SJCRH30 (cell line): ENCODE measurements around the gene GCHFR. TPM values are rescaled to one million over a fixed set of nuclear protein-coding genes. Genes with fewer than 3 reads are reported as not detected.

Source experiments
- DNase-seq, 2 experiments: peaks; one replicate each; pipeline ENCODE4 v3.0.0-alpha.2; 2015 to 2020
- H3K27ac ChIP-seq: fragments of 250-450 bp; sonication (Bioruptor Pico); 2 replicates; pipeline ENCODE4 v1.5.1; 2020; ENCODE audit warnings: mild to moderate bottlenecking, moderate library complexity
- H3K27me3 ChIP-seq: fragments of 250-450 bp; sonication (Bioruptor Pico); 2 replicates; pipeline ENCODE4 v1.5.1; 2020; ENCODE audit warnings: mild to moderate bottlenecking, moderate library complexity
- H3K36me3 ChIP-seq: fragments of 250-450 bp; sonication (Bioruptor Pico); 2 replicates; pipeline ENCODE4 v1.5.1; 2020; ENCODE audit warnings: mild to moderate bottlenecking, moderate library complexity
- H3K4me1 ChIP-seq: fragments of 250-450 bp; sonication (Bioruptor Pico); 2 replicates; pipeline ENCODE4 v1.5.1; 2020; ENCODE audit warnings: mild to moderate bottlenecking, moderate library complexity
- H3K4me3 ChIP-seq: fragments of 250-450 bp; sonication (Bioruptor Pico); 2 replicates; pipeline ENCODE4 v1.5.1; 2020; ENCODE audit warnings: mild to moderate bottlenecking, moderate library complexity
- H3K9me3 ChIP-seq: fragments of 250-450 bp; sonication (Bioruptor Pico); replicated peaks from 2 replicates; pipeline ENCODE4 v1.5.1; 2020; ENCODE audit warnings: mild to moderate bottlenecking, moderate library complexity
- total RNA-seq: library from RNA; depleted of rRNA; stranded (reverse); fragments of >200 nt; shearing (Covaris generic); gene quantifications from 2 replicates; pipeline ENCODE4 v1.2.3, GENCODE V29; 2014

Gene GCHFR
- total RNA-seq, 1 experiment from 2014 or later = not detected

DNA sequence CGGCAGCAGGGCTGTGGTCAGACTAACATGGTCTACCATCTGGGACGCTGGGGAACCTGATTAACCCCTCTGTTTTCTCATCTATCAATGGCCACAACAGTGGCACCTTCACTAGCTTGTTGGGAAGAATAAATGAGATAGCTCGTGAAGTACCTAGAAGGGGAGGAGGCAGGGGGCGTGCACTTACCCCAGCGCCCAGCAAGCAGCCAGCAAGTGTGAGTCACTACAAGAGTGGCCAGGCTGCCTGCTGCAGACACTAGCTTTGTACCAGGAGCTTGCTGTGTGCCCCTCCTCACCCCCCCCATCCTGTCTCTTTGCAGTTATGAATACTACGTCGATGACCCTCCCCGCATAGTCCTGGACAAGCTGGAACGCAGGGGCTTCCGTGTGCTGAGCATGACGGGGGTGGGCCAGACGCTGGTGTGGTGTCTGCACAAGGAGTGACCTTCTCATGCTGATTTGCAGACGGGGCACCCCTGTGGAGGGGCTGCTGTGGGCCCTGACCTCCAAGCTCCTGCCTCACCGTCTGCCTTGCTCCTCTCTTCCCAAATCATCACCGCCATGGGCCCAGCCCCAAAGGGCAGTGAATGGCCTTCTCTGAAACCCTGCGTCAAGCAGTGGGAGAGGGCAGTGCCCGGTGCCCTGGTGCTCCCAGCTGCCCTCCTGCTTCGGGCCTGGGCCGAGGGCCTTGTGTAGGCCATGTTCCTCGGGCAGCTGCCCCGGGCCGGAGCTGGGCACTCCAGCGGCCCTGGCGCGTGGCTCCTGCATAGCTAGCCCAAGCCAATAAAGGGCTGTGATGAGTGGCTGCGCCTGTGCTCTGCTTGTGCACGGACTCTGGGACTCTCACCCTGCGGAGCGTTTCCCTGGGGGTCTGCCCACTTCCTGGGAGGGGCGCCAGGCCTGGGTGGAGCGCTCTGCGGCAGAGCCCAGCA, 3.3 kb downstream of the GCHFR start:
- H3K27me3 ChIP-seq = no peaks in the 10 kb centered on the region
- peaks cover 44% of the 10 kb centered on the region for H3K4me1 ChIP-seq
- no peak overlapping the region for H3K27ac ChIP-seq
- no peaks in the 10 kb centered on the region for H3K36me3 ChIP-seq
- H3K9me3 ChIP-seq = no peaks in the 10 kb centered on the region
- no peak for DNase-seq
- H3K4me3 ChIP-seq = no peak overlapping the region

DNA sequence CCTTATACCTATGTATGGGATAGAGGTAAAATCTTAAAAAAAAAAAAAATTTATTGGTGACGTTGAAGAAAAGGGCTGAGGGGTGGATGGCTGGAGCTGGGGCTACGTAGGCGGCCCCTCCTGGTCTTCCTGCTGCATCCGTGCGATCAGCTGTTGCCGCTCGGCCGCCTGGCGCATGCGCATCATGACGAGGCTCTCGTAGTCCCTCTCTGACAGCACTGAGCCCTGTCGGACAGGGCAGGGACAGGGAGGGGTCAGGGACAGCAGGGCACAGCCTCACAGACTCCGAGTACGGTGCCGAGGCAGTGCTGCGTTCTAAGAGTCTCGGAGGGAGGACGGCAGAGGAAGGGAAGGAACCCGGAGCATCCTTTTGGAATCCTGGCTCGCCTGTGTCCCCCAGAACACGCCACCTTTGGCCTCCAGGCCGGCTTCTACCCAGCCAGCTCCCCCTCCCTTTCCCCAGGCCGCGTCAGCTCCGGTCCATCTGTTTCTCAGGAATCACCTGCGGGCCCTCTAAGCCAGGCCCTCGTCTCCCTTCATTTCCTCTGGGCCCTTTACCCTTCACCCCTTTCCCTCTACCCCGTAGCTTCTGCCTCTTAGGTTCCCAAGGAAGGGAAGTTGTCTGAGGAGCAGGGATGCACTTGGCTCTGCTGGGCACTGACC, 4.1 kb downstream of the GCHFR start:
- peaks cover 38% of the 10 kb centered on the region for H3K4me1 ChIP-seq
- no peaks in the 10 kb centered on the region for H3K27me3 ChIP-seq
- H3K27ac ChIP-seq = no peak overlapping the region
- no peak for DNase-seq
- no peaks in the 10 kb centered on the region for H3K36me3 ChIP-seq
- H3K9me3 ChIP-seq = no peaks in the 10 kb centered on the region
- H3K4me3 ChIP-seq = no peak overlapping the region

DNA sequence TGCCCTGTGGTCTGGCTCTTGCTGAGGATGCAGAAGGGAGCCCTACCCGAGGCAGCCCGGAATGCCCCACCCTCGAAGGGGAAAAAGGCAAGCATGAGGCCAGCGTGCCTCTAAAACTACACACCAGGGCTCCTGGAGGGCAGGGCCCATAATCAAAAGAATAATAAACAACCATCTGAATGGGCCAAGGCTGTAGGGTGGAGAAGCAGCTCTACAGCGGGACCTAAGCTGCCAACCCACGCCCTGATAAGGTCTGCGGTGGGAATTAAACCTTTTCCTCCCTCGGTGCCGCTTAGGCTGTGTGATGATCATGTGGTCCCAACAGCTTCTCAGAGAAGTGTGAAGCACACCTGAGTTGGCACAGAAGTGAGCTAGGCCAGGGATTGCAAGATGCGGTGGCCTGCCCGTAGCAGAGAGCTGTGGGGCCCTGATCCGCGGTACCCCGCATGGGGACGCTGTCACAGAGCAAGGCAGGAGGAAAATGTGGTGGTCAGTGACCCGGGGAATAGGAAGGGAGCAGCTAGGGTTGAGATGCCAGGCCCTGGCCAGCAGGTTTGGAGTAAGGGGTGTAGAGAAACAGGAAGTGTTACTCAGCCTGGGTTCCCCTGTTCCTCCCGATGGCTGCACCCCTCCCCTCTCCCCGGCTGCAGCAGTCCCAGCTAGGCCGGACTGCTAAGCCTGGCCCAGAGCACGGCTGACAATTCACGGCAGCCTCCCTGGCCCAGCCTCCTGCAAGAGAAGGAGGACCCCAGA, 4.8 kb downstream of the GCHFR start:
- H3K36me3 ChIP-seq = 0 out of 2 replicates have a peak, but pooled peaks cover 2% of the 10 kb centered on the region
- no peaks in the 10 kb centered on the region for H3K27me3 ChIP-seq
- peak overlapping the region; percentile 28 for H3K4me3 ChIP-seq
- H3K9me3 ChIP-seq = no peaks in the 10 kb centered on the region
- H3K4me1 ChIP-seq = peaks cover 38% of the 10 kb centered on the region
- DNase-seq = no peak
- peak overlapping the region; percentile 43 for H3K27ac ChIP-seq

DNA sequence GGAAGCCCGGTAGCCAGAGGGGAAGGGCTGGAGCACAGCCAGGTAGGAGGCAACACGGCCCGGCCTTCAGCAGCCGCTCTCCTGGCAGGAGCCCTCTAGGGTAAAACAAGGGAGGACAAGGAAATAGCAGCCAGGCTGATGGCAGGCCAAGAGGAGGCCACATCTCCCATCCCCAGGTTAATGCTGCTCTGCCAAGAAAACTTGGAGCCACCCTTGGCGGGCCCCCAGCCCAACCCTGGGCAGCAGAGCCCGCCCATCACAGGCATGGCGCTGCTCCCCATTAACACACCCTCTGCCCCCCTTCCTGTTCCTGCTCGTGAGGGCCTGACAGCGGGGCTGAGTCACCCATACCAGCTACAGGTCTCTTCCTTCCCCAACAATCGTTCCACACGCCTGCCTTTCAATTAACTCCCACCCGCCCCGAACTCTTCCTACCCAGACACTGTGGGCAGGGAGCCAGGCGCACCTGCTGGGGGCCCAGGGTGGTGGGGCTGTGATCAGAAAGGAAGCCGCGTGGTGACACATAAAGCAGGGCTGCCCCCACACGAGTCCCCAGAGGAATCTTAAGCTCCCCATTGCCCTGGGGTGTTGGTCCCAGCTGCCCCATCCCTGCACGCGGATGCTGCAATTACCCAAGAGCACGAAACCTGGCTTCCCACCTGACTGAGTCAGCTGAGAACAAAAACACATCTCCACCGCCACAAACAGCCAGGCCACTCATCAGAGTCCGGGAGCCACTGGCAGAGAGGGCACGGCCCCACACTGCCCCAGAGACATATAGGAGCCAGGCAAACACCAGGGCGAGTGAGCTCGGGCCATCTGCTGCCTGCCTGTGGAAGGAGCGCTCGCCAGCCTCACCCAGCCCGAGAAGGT, 5.6 kb downstream of the GCHFR start, which contains the start of gene C15orf62:
Gene C15orf62 (plus strand): TSS at position 707 of the 873 bp plus-strand sequence. CDS start 516 bp downstream, outside the sequence.
- Histone ChIP-seq H3K27ac (peak within 1 kb of the TSS; percentile 43), H3K36me3 (peaks cover 2% of the 10 kb centered on the region; the same call in 1 of the 2 replicates), H3K4me3 (peak within 1 kb of the TSS; percentile 28), H3K27me3 (no peaks in the 10 kb centered on the region), H3K9me3 (no peaks in the 10 kb centered on the region), H3K4me1 (peaks cover 38% of the 10 kb centered on the region)
- peak; percentile 74 to 76 for DNase-seq

DNA sequence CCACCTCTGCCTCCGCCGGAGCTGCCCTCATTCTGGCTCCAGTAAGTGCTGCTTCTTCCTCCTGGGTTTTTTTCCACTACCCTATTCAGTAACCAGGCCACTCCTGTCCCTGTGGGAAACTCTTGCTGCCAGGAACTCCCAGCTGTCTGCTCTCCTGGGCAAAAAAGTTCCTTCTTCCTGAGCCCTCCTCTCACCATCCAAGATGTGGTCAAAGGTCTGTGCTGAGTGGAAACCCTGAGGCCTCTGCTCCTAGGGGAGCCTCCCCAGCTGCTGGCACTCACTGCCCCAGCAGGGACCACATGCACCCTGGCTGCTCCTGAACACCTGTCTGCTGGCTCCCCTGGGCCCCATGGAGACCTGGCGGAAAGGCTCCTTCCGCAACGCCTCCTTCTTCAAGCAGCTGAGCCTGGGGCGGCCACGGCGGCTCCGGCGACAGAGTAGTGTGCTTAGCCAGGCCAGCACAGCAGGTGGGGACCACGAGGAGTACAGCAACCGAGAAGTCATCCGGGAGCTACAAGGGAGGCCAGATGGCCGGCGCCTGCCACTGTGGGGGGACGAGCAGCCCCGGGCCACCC, 6.4 kb downstream of the GCHFR start:
- Histone ChIP-seq H3K4me3 (no peak overlapping the region), H3K27me3 (no peaks in the 10 kb centered on the region), H3K27ac (peak overlapping the region; percentile 43), H3K36me3 (peaks cover 3% of the 10 kb centered on the region; the same call in 1 of the 2 replicates), H3K4me1 (peaks cover 36% of the 10 kb centered on the region), H3K9me3 (no peaks in the 10 kb centered on the region)
- peak; percentile 85 to 86 for DNase-seq

DNA sequence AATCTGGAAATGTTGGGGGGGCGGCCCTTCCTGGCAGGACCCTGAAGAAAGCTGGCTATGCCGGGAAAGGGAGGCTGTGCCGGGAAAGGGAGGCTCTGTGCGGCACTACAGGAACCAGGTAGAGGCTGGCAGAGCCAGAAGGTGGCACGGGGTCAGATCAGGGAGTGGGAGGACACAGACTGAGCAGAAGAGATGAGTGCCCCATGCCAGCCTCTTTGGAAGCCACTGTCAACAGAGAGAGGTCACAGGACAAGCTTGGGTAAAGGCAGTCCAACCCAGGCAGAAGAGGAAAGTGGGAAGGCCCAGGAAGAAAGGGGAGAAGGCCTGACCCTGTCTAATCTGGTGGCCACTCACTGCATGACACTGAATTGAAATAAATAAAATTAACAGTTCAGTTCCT, 7.4 kb downstream of the GCHFR start:
- Histone ChIP-seq H3K27me3 (no peaks in the 10 kb centered on the region), H3K36me3 (peaks cover 5% of the 10 kb centered on the region; the same call in 1 of the 2 replicates), H3K9me3 (no peaks in the 10 kb centered on the region), H3K27ac (no peak overlapping the region), H3K4me1 (peaks cover 32% of the 10 kb centered on the region), H3K4me3 (no peak overlapping the region)
- DNase-seq = no peak

DNA sequence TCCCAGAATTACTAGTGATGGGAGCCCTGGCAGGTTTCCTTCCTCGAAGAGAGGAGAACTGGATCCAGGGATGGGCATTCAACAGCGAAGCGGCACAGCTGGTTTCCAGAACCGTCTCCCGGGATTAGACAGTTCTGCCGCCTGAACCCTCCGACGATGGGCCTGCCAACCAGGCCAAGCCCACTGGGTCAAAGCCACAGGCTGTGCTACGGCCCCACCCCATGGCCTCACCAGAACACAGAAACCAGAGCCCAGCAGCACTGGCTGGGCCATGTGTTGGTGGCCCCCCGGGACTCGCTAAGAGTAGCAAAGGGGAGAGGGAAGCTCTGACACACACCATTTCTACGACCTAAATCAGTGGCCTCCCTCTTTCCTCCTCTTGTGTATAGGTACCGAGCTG, 8.1 kb downstream of the GCHFR start:
- Histone ChIP-seq H3K27me3 (no peaks in the 10 kb centered on the region), H3K4me3 (no peak overlapping the region), H3K4me1 (peaks cover 32% of the 10 kb centered on the region), H3K27ac (no peak overlapping the region), H3K9me3 (no peaks in the 10 kb centered on the region), H3K36me3 (peaks cover 5% of the 10 kb centered on the region; the same call in 1 of the 2 replicates)
- DNase-seq = no peak

DNA sequence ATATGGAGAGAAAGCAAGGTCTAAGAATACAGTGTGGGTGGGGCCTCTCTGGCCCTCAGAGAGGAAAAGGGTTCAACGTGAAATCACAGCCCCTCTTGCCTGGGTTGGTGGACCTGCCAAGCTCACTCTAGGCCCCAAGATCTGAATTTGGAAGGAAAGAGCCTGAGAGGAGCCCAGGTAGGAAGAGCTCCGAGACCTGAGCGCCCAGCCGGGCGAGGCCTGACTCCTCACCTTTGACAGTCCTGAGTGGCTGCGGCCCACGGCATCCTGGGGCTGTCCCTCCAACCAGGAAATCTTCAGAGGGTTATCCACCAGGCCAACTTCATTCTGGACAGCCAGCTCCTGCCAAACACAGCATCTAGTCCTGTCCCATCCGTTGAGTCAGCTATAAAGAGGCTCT, 9.6 kb downstream of the GCHFR start:
- Histone ChIP-seq H3K36me3 (peaks cover 5% of the 10 kb centered on the region), H3K4me1 (peaks cover 27% of the 10 kb centered on the region), H3K9me3 (no peaks in the 10 kb centered on the region), H3K27me3 (no peaks in the 10 kb centered on the region), H3K27ac (no peak overlapping the region), H3K4me3 (no peak overlapping the region)
- DNase-seq = no peak

DNA sequence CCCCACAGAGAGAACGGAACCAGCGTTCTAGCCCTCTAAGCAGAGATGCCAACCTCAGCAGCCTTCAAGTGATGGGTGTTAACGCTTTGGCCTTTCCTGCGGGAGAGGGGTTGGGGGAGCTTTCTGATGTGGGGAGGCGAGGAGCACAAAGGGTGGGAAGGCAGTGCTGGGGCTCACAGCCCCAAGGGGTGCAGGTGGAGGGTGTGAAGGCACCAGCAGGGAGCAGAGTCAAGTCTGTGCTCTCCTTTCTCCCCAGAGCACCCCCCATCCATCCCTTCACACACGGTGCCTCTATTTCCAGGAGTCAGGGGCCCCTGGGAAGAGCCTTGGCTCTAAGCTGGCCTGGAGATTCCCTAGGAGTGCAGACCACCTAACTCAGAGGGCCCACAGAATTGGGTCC, 10.0 kb downstream of the GCHFR start:
- Histone ChIP-seq H3K36me3 (peaks cover 7% of the 10 kb centered on the region), H3K4me3 (no peak overlapping the region), H3K4me1 (peaks cover 23% of the 10 kb centered on the region), H3K9me3 (no peaks in the 10 kb centered on the region), H3K27ac (no peak overlapping the region), H3K27me3 (no peaks in the 10 kb centered on the region)
- DNase-seq = no peak

DNA sequence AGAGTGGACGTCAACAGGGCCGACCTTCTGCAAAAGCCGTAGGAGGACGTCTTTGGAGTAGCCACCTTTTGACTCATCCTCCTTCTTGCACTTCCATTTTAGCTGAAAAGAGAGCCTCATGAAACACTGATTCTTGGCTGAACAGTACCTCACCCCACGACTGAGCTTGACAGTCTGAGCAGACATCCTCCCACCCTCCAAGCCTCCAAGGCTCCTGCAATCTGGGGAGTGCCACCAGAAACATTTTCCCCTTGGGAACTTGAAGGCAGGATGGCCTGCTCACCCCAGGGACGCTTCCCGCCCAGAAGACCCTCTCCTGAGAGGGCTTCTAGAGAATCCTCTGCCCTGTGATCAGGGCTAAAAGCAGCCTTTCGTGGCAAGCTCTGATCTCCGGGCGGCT, 11.1 kb downstream of the GCHFR start:
- no peak for DNase-seq
- H3K36me3 ChIP-seq = peaks cover 9% of the 10 kb centered on the region
- H3K4me1 ChIP-seq = peaks cover 12% of the 10 kb centered on the region
- H3K27ac ChIP-seq = no peak overlapping the region
- no peaks in the 10 kb centered on the region for H3K9me3 ChIP-seq
- H3K4me3 ChIP-seq = no peak overlapping the region
- H3K27me3 ChIP-seq = no peaks in the 10 kb centered on the region

DNA sequence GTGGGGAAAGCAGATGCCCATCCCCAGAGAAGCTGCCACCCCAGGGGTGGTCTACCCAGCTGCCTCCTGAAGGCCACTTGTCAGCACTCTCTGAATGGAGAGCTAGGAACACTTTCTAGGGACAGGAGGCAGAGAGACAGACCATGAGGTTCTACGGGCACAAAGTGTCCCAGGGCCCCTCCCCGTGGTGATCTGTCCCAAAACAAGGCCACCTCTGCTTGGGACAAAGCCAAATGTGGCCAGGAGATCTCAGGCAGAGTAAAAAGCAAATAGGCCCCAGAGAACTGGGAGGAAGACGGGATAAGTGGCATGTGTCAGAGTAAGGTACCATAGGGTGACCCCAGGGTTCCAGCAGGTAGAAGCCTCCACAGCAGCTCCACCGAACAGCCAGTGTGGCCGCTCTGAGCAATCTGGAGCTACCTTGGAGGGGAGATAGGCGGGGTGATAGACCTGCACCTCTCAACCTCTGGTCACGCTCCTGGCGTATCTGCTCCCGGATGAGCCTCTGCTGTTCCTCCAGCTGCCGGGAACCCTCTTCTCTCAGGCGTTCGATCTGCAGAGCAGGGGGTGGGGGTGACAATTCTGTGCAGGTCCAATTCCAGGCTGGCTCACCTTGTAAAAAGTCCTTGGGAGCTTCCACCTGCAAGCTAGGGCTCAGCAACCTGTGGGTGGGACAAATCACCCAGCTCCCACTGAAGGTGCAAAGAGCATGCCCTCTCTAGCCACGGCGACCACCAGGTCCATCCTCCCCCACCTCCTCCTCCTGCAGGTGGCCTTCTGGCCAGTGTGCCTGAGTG, 12.1 kb downstream of the GCHFR start:
- Histone ChIP-seq H3K9me3 (no peaks in the 10 kb centered on the region), H3K27ac (no peak overlapping the region), H3K4me3 (no peak overlapping the region), H3K4me1 (peaks cover 2% of the 10 kb centered on the region; the same call in 1 of the 2 replicates), H3K27me3 (no peaks in the 10 kb centered on the region), H3K36me3 (peaks cover 9% of the 10 kb centered on the region)
- DNase-seq = no peak

DNA sequence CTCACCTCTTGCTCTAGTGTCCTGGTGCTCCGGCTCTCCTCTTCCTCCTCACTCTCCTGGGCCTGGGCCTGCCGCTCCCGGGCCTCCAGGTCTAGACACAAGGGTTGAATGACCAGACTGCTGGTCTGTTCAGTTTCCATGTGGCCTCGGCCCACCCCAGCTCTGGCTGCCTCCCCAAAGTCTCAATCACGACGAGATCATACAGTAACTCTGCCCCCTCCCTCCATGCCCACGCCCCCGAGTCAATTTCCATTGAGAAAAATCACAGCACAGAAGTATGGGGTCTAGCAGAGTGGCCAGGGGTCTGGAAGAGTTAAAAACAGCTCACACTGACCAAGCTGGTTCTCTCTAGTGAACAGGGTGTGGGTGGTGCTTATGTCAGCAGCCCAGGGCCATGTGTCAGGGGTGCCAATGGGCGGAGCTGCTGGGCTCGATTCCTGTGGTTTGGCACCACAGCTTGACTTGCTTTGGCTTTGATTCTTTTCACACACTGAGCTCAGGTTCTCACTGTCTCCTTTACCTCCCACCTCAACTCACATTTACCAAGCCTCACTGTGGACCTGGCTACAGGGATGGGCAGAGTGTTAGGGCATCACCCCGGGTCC, 12.8 kb downstream of the GCHFR start:
- H3K4me1 ChIP-seq = no peaks in the 10 kb centered on the region
- no peak for DNase-seq
- no peaks in the 10 kb centered on the region for H3K27me3 ChIP-seq
- H3K36me3 ChIP-seq = peaks cover 9% of the 10 kb centered on the region
- no peak overlapping the region for H3K27ac ChIP-seq
- H3K4me3 ChIP-seq = no peak overlapping the region
- no peaks in the 10 kb centered on the region for H3K9me3 ChIP-seq
